ENCODE results near the gene PLD3.

PLD3 gene

GRCh38 chr19:40341601-40342482 is 6.7 kb upstream of the PLD3 start:
- Histone ChIP-seq H3K9ac (ENCODE audit: low read depth, low read length) (no peak overlapping the region), H3K36me3 (ENCODE audit: insufficient read depth, low read length) (no peaks in the 10 kb centered on the region), H3K4me1 (ENCODE audit: insufficient read depth, low read length) (no peaks in the 10 kb centered on the region), H3K9me3 (ENCODE audit: control insufficient read depth, insufficient read depth, low read length) (no peaks in the 10 kb centered on the region)

- Histone ChIP-seq H3K4me1 (ENCODE audit: insufficient read depth, low read length) (no peaks in the 10 kb centered on the region), H3K9me3 (ENCODE audit: control insufficient read depth, insufficient read depth, low read length) (no peaks in the 10 kb centered on the region), H3K9ac (ENCODE audit: low read depth, low read length) (no peak overlapping the region), H3K36me3 (ENCODE audit: insufficient read depth, low read length) (no peaks in the 10 kb centered on the region)
These were observed 5.7 kb upstream of the PLD3 start for GRCh38 chr19:40342644-40343311.

- Histone ChIP-seq H3K9me3 (ENCODE audit: control insufficient read depth, insufficient read depth, low read length) (no peaks in the 10 kb centered on the region), H3K9ac (ENCODE audit: low read depth, low read length) (no peak overlapping the region), H3K36me3 (ENCODE audit: insufficient read depth, low read length) (no peaks in the 10 kb centered on the region), H3K4me1 (ENCODE audit: insufficient read depth, low read length) (no peaks in the 10 kb centered on the region)
These were observed 4.1 kb upstream of the PLD3 start for GRCh38 chr19:40344422-40344821.

GRCh38 chr19:40348961-40349507 is 539 bp downstream of the PLD3 start:
- H3K36me3 ChIP-seq (ENCODE audit: insufficient read depth, low read length) = no peaks in the 10 kb centered on the region
- no peaks in the 10 kb centered on the region for H3K4me1 ChIP-seq (ENCODE audit: insufficient read depth, low read length)
- peak overlapping the region; percentile 82 for H3K9ac ChIP-seq (ENCODE audit: low read depth, low read length)
- no peaks in the 10 kb centered on the region for H3K9me3 ChIP-seq (ENCODE audit: control insufficient read depth, insufficient read depth, low read length)

- no peak overlapping the region for H3K9ac ChIP-seq (ENCODE audit: low read depth, low read length)
- H3K36me3 ChIP-seq (ENCODE audit: insufficient read depth, low read length) = no peaks in the 10 kb centered on the region; the same call in 1 of the 2 replicates
- no peaks in the 10 kb centered on the region for H3K4me1 ChIP-seq (ENCODE audit: insufficient read depth, low read length)
- H3K9me3 ChIP-seq (ENCODE audit: control insufficient read depth, insufficient read depth, low read length) = no peaks in the 10 kb centered on the region
These were observed 7.6 kb downstream of the PLD3 start for GRCh38 chr19:40355975-40356680.

- Histone ChIP-seq H3K4me1 (ENCODE audit: insufficient read depth, low read length) (no peaks in the 10 kb centered on the region), H3K36me3 (ENCODE audit: insufficient read depth, low read length) (no peaks in the 10 kb centered on the region; the same call in 1 of the 2 replicates), H3K9me3 (ENCODE audit: control insufficient read depth, insufficient read depth, low read length) (no peaks in the 10 kb centered on the region), H3K9ac (ENCODE audit: low read depth, low read length) (no peak overlapping the region)
These were observed 8.4 kb downstream of the PLD3 start for GRCh38 chr19:40356681-40357595.

GRCh38 chr19:40357640-40358039 is 9.1 kb downstream of the PLD3 start:
- H3K9me3 ChIP-seq (ENCODE audit: control insufficient read depth, insufficient read depth, low read length) = no peaks in the 10 kb centered on the region
- H3K36me3 ChIP-seq (ENCODE audit: insufficient read depth, low read length) = no peaks in the 10 kb centered on the region; the same call in 1 of the 2 replicates
- H3K9ac ChIP-seq (ENCODE audit: low read depth, low read length) = no peak overlapping the region
- no peaks in the 10 kb centered on the region for H3K4me1 ChIP-seq (ENCODE audit: insufficient read depth, low read length)

- H3K4me1 ChIP-seq (ENCODE audit: insufficient read depth, low read length) = no peaks in the 10 kb centered on the region
- no peaks in the 10 kb centered on the region; the same call in 1 of the 2 replicates for H3K36me3 ChIP-seq (ENCODE audit: insufficient read depth, low read length)
- no peak overlapping the region for H3K9ac ChIP-seq (ENCODE audit: low read depth, low read length)
- no peaks in the 10 kb centered on the region for H3K9me3 ChIP-seq (ENCODE audit: control insufficient read depth, insufficient read depth, low read length)
These were observed 10.3 kb downstream of the PLD3 start for GRCh38 chr19:40358773-40359172.

GRCh38 chr19:40360020-40360707 is 11.7 kb downstream of the PLD3 start:
- Histone ChIP-seq H3K9ac (ENCODE audit: low read depth, low read length) (no peak overlapping the region), H3K9me3 (ENCODE audit: control insufficient read depth, insufficient read depth, low read length) (no peaks in the 10 kb centered on the region), H3K4me1 (ENCODE audit: insufficient read depth, low read length) (no peaks in the 10 kb centered on the region; the same call in 1 of the 2 replicates), H3K36me3 (ENCODE audit: insufficient read depth, low read length) (no peaks in the 10 kb centered on the region; the same call in 1 of the 2 replicates)

GRCh38 chr19:40360708-40361241 is 12.3 kb downstream of the PLD3 start:
- Histone ChIP-seq H3K36me3 (ENCODE audit: insufficient read depth, low read length) (no peaks in the 10 kb centered on the region; the same call in 1 of the 2 replicates), H3K9me3 (ENCODE audit: control insufficient read depth, insufficient read depth, low read length) (no peaks in the 10 kb centered on the region), H3K9ac (ENCODE audit: low read depth, low read length) (no peak overlapping the region)

GRCh38 chr19:40362160-40362559 is 13.7 kb downstream of the PLD3 start:
- no peaks in the 10 kb centered on the region; the same call in 1 of the 2 replicates for H3K36me3 ChIP-seq (ENCODE audit: insufficient read depth, low read length)
- peaks cover 6% of the 10 kb centered on the region; the same call in 1 of the 2 replicates for H3K4me1 ChIP-seq (ENCODE audit: insufficient read depth, low read length)
- no peaks in the 10 kb centered on the region for H3K9me3 ChIP-seq (ENCODE audit: control insufficient read depth, insufficient read depth, low read length)
- H3K9ac ChIP-seq (ENCODE audit: low read depth, low read length) = no peak overlapping the region

More at GRCh38 chr19:40360708-40361241, 12.3 kb downstream of the PLD3 start:
- no peaks in the 10 kb centered on the region; the same call in 1 of the 2 replicates for H3K4me1 ChIP-seq (ENCODE audit: insufficient read depth, low read length)

- peaks cover 9% of the 10 kb centered on the region; the same call in 1 of the 2 replicates for H3K4me1 ChIP-seq (ENCODE audit: insufficient read depth, low read length)
- no peak overlapping the region for H3K9ac ChIP-seq (ENCODE audit: low read depth, low read length)
- H3K9me3 ChIP-seq (ENCODE audit: control insufficient read depth, insufficient read depth, low read length) = no peaks in the 10 kb centered on the region
- H3K36me3 ChIP-seq (ENCODE audit: insufficient read depth, low read length) = no peaks in the 10 kb centered on the region; the same call in 1 of the 2 replicates
These were observed 14.6 kb downstream of the PLD3 start for GRCh38 chr19:40363069-40363468.
